GM23248 (cell line): ENCODE data around the gene ATRN. TPM values are rescaled to one million over a fixed set of nuclear protein-coding genes. Genes with fewer than 3 reads are reported as not detected.

ENCODE experiments used
- DNase-seq: peaks from one replicate; pipeline ENCODE4 v3.0.0-alpha.2; 2015
- H2AFZ ChIP-seq: fragments of 200-600 bp; sonication (generic); 2 replicates; pipeline ENCODE4 v1.6.1; 2016; ENCODE audit warnings: antibody characterized with exemption
- H3F3A ChIP-seq: fragments of 200-600 bp; sonication (generic); 2 replicates; pipeline ENCODE4 v1.6.1; 2016; ENCODE audit warnings: mild to moderate bottlenecking, antibody characterized with exemption, mixed run types; ENCODE audit not compliant: insufficient read depth
- H3K27ac ChIP-seq: fragments of 200-600 bp; sonication (generic); 2 replicates; pipeline ENCODE4 v1.5.1; 2016; ENCODE audit warnings: mild to moderate bottlenecking
- H3K27me3 ChIP-seq: fragments of 200-600 bp; sonication (generic); replicated peaks from 2 replicates; pipeline ENCODE4 v1.6.1; 2016; ENCODE audit warnings: mild to moderate bottlenecking; ENCODE audit not compliant: insufficient read depth
- H3K36me3 ChIP-seq: fragments of 200-600 bp; sonication (generic); 2 replicates; pipeline ENCODE4 v1.6.1; 2016; ENCODE audit warnings: low read depth, mild to moderate bottlenecking
- H3K4me1 ChIP-seq: fragments of 200-600 bp; sonication (generic); 2 replicates; pipeline ENCODE4 v1.6.1; 2016; ENCODE audit warnings: mild to moderate bottlenecking; ENCODE audit not compliant: insufficient read depth
- H3K4me2 ChIP-seq: fragments of 200-600 bp; sonication (generic); one replicate; pipeline ENCODE4 v1.6.1; 2016; ENCODE audit warnings: mild to moderate bottlenecking; ENCODE audit not compliant: unreplicated experiment
- H3K4me3 ChIP-seq: fragments of 200-600 bp; sonication (generic); 2 replicates; pipeline ENCODE4 v1.5.1; 2016; ENCODE audit warnings: mild to moderate bottlenecking
- H3K79me2 ChIP-seq: fragments of 200-600 bp; sonication (generic); 2 replicates; pipeline ENCODE4 v1.6.1; 2016; ENCODE audit warnings: mild to moderate bottlenecking; ENCODE audit not compliant: insufficient read depth
- H3K9ac ChIP-seq: fragments of 200-600 bp; sonication (generic); 2 replicates; pipeline ENCODE4 v1.6.1; 2016; ENCODE audit warnings: mild to moderate bottlenecking
- H3K9me2 ChIP-seq: fragments of 200-600 bp; sonication (generic); 2 replicates; pipeline ENCODE4 v1.6.1; 2016; ENCODE audit warnings: mixed run types, mild to moderate bottlenecking, moderate library complexity; ENCODE audit not compliant: insufficient read depth
- H3K9me3 ChIP-seq: fragments of 200-600 bp; sonication (generic); one replicate; pipeline ENCODE4 v1.6.1; 2017; ENCODE audit warnings: low read depth
- H4K20me1 ChIP-seq: fragments of 200-600 bp; sonication (generic); 2 replicates; pipeline ENCODE4 v1.6.0; 2016; ENCODE audit not compliant: insufficient read depth
- EZH2 ChIP-seq: fragments of 200-600 bp; sonication (generic); IDR thresholded peaks from 2 replicates; pipeline ENCODE4 v1.6.1; 2018; ENCODE audit warnings: antibody characterized with exemption, mild to moderate bottlenecking; ENCODE audit not compliant: insufficient read depth, poor library complexity, severe bottlenecking
- EZH2phosphoT487 ChIP-seq: fragments of 200-600 bp; sonication (generic); IDR thresholded peaks from 2 replicates; pipeline ENCODE4 v1.6.1; 2018; ENCODE audit warnings: antibody characterized with exemption, moderate library complexity, mild to moderate bottlenecking, low read depth; ENCODE audit not compliant: insufficient read depth
- WGBS, 2 experiments: methylation state at CpG; one replicate each; pipeline ENCODE4 v1.1.6; 2015 to 2017; ENCODE audit warnings: low lambda C conversion rate in 2 of 2, low coverage in 1 of 2; ENCODE audit errors: missing lambda C conversion rate in 2 of 2; 5-methylcytosine and 5-hydroxymethylcytosine counted together
- in situ Hi-C: fragments of 300-500 bp; cut with MboI; formaldehyde crosslinking; loops from 2 replicates; pipeline ENCODE4 v1.15.0; 2020
- polyA plus RNA-seq: library from polyadenylated mRNA; unstranded; fragments of >200 nt; fragmentation: Nextera tagmentation; extraction: Ambion mirVana; gene quantifications from 2 replicates; pipeline ENCODE4 v1.2.1, GENCODE V29; 2016
- total RNA-seq: library from RNA; depleted of rRNA; stranded (reverse); fragments of >200 nt; shearing (Covaris generic); gene quantifications from 2 replicates; pipeline ENCODE4 v1.2.3, GENCODE V29; 2014

ATRN gene
- total and polyA plus RNA-seq, 2 experiments from 2014 or later, result 9.9 to 38.7 TPM

GRCh38 chr20:3486850-3487249 is 16.0 kb downstream of the ATRN start:
- H3K27me3 ChIP-seq, result no peaks in the 10 kb centered on the region

GRCh38 chr20:3492669-3493068 is 21.9 kb downstream of the ATRN start:
- no peak overlapping the region for H3K9ac ChIP-seq
- 85 to 93% methylated on average over 11 of the region's 11 CpGs for WGBS, 2 experiments
- no peaks in the 10 kb centered on the region; the same call in 1 of the 2 replicates for H4K20me1 ChIP-seq
- no peak overlapping the region for H3K4me2 ChIP-seq
- no peaks in the 10 kb centered on the region for H3K27me3 ChIP-seq
- no peaks in the 10 kb centered on the region for H3K9me2 ChIP-seq
- H3K36me3 ChIP-seq, result 0 out of 2 replicates have a peak, but pooled peaks cover 3% of the 10 kb centered on the region
- TF ChIP-seq EZH2 (no peak), EZH2phosphoT487 (no peak)
- H3K27ac ChIP-seq, result no peak overlapping the region
- peaks cover 78% of the 10 kb centered on the region for H3K79me2 ChIP-seq
- DNase-seq, result no peak
- H3K4me1 ChIP-seq, result no peaks in the 10 kb centered on the region
- H3K9me3 ChIP-seq, result no peaks in the 10 kb centered on the region
- in situ Hi-C loops, result no loop called here
- H2AFZ ChIP-seq, result no peak overlapping the region
- no peak overlapping the region for H3K4me3 ChIP-seq
- no peaks in the 10 kb centered on the region for H3F3A ChIP-seq

More at GRCh38 chr20:3486850-3487249, 16.0 kb downstream of the ATRN start:
- H2AFZ ChIP-seq, result no peak overlapping the region
- H3K4me2 ChIP-seq, result no peak overlapping the region
- no peaks in the 10 kb centered on the region; the same call in none of the 2 replicates for H4K20me1 ChIP-seq
- H3F3A ChIP-seq, result peaks cover 10% of the 10 kb centered on the region; the same call in 1 of the 2 replicates
- H3K27ac ChIP-seq, result no peak overlapping the region
- in situ Hi-C loops, result no loop called here
- H3K4me3 ChIP-seq, result no peak overlapping the region
- WGBS, 2 experiments, result 96 to 100% methylated on average over 1 of the region's 1 CpG
- no peak for TF ChIP-seq EZH2phosphoT487
- no peak for TF ChIP-seq EZH2
- no peaks in the 10 kb centered on the region for H3K36me3 ChIP-seq
- no peaks in the 10 kb centered on the region for H3K9me2 ChIP-seq
- no peak for DNase-seq
- peaks cover 14% of the 10 kb centered on the region for H3K9me3 ChIP-seq
- H3K4me1 ChIP-seq, result peaks cover 11% of the 10 kb centered on the region; the same call in 1 of the 2 replicates
- H3K79me2 ChIP-seq, result peaks cover 97% of the 10 kb centered on the region
- no peak overlapping the region for H3K9ac ChIP-seq

GRCh38 chr20:3494218-3494617 is 23.4 kb downstream of the ATRN start:
- no peak overlapping the region for H3K9ac ChIP-seq
- in situ Hi-C loops, result no loop called here
- H2AFZ ChIP-seq, result no peak overlapping the region
- peaks cover 63% of the 10 kb centered on the region for H3K79me2 ChIP-seq
- 100% methylated on average over 1 of the region's 1 CpG for WGBS, 2 experiments
- H3K9me3 ChIP-seq, result no peaks in the 10 kb centered on the region
- 0 out of 2 replicates have a peak, but pooled peaks cover 3% of the 10 kb centered on the region for H3K36me3 ChIP-seq
- no peak for DNase-seq
- no peak overlapping the region for H3K27ac ChIP-seq
- H3K4me3 ChIP-seq, result no peak overlapping the region
- no peaks in the 10 kb centered on the region for H3K9me2 ChIP-seq
- no peaks in the 10 kb centered on the region for H3K27me3 ChIP-seq
- H3F3A ChIP-seq, result no peaks in the 10 kb centered on the region
- no peak for TF ChIP-seq EZH2
- TF ChIP-seq EZH2phosphoT487, result no peak
- H3K4me2 ChIP-seq, result no peak overlapping the region
- no peaks in the 10 kb centered on the region; the same call in 1 of the 2 replicates for H4K20me1 ChIP-seq
- no peaks in the 10 kb centered on the region for H3K4me1 ChIP-seq

- Histone ChIP-seq H3K36me3 (no peaks in the 10 kb centered on the region), H3K9me2 (no peaks in the 10 kb centered on the region)
- WGBS, 2 experiments, result 77 to 88% methylated on average over 2 of the region's 2 CpGs
These were observed 32.1 kb downstream of the ATRN start for GRCh38 chr20:3502878-3503277.

GRCh38 chr20:3505148-3505547 is 34.3 kb downstream of the ATRN start:
- H3K4me2 ChIP-seq, result no peak overlapping the region
- H3F3A ChIP-seq, result no peaks in the 10 kb centered on the region
- H3K79me2 ChIP-seq, result peaks cover 33% of the 10 kb centered on the region
- H3K9me3 ChIP-seq, result no peaks in the 10 kb centered on the region
- no peak overlapping the region for H3K9ac ChIP-seq
- H3K9me2 ChIP-seq, result no peaks in the 10 kb centered on the region
- H2AFZ ChIP-seq, result no peak overlapping the region
- in situ Hi-C loops, result no loop called here
- no peaks in the 10 kb centered on the region for H3K4me1 ChIP-seq
- no peak for DNase-seq
- 94 to 96% methylated on average over 4 of the region's 4 CpGs for WGBS, 2 experiments
- no peaks in the 10 kb centered on the region for H4K20me1 ChIP-seq
- no peaks in the 10 kb centered on the region for H3K27me3 ChIP-seq
- no peak for TF ChIP-seq EZH2phosphoT487
- no peak for TF ChIP-seq EZH2
- no peak overlapping the region for H3K27ac ChIP-seq
- no peaks in the 10 kb centered on the region for H3K36me3 ChIP-seq
- no peak overlapping the region for H3K4me3 ChIP-seq

More at GRCh38 chr20:3502878-3503277, 32.1 kb downstream of the ATRN start:
- Histone ChIP-seq H3K27me3 (no peaks in the 10 kb centered on the region), H3K9me3 (no peaks in the 10 kb centered on the region), H3K27ac (no peak overlapping the region), H3F3A (no peaks in the 10 kb centered on the region), H3K4me3 (no peak overlapping the region), H3K9ac (no peak overlapping the region), H3K4me2 (no peak overlapping the region), H4K20me1 (no peaks in the 10 kb centered on the region), H3K4me1 (no peaks in the 10 kb centered on the region), H3K79me2 (peaks cover 33% of the 10 kb centered on the region), H2AFZ (no peak overlapping the region)
- no peak for TF ChIP-seq EZH2phosphoT487
- no peak for TF ChIP-seq EZH2
- no peak for DNase-seq
- in situ Hi-C loops, result no loop called here
